Suprapubic skin (tissue), 3 donors: ENCODE measurements around the gene MRNIP.

Experiments used
- CTCF ChIP-seq, 2 donors: fragments of 200-600 bp in 1 of 2; fragments of 450-650 bp in 1 of 2; sonication (generic) in 1 of 2; IDR thresholded peaks; one replicate each; pipeline ENCODE4 v1.5.1; 2016 to 2019; ENCODE audit warnings: antibody characterized with exemption in 2 of 2, mild to moderate bottlenecking in 1 of 2, moderate library complexity in 1 of 2
- EP300 ChIP-seq: sonication (generic); formaldehyde crosslinking; IDR thresholded peaks from one replicate; pipeline ENCODE4 v1.6.1; 2017; ENCODE audit warnings: antibody characterized with exemption
- POLR2A ChIP-seq, 2 donors: fragments of 450-650 bp; IDR thresholded peaks; one replicate each; pipeline ENCODE4 v1.6.1; 2017; ENCODE audit warnings: antibody characterized with exemption in 2 of 2, mild to moderate bottlenecking in 2 of 2, moderate library complexity in 2 of 2

DNA sequence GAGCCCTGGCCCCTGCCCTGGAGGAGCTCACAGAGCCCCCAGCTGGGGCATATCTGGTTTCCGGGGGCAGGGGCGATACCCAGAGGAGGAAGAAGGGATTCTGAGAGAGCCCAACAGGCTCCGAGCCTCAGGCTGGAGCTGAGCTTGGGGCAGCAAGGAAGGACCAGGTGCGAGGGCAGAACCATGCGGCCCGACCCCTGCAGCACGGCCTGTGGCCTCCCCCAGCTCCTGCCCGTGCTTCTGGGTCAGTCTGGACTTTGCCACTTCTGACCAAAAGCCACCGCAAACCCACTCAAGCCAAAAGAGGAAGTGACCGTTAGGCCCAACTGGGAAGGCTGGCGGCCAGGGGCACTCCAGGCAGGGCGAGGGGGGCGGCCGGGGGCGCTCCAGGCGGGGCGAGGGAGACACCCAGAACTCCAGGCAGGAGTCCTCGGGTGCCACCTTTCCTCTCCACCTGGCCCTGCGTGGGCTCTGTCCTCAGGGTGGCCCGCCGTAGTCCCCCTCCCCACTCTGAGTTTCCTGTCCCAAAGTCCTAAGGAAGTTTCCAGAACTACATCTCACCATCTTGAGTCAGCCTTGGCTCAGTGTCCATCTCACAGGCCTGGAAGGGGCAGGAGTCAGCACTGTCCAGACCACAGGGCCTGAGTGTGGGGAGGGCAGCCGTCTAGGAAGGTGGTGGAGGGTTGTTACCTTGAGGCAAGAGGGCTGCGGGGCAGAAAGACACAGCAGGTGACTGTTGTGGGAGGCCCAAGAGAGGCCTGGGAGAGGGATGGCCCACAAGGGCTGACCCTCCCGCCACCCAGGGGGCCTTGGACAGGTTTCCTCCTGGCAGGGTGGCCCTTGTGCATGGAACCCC, 65.8 kb downstream of the MRNIP start:
- TF ChIP-seq POLR2A (IDR thresholded peaks at IDR 0.05) (no peak), CTCF (IDR thresholded peaks at IDR 0.05) (no peak), EP300 (no peak)
